ENCODE results near the gene TEAD4.

Gene TEAD4

DNA sequence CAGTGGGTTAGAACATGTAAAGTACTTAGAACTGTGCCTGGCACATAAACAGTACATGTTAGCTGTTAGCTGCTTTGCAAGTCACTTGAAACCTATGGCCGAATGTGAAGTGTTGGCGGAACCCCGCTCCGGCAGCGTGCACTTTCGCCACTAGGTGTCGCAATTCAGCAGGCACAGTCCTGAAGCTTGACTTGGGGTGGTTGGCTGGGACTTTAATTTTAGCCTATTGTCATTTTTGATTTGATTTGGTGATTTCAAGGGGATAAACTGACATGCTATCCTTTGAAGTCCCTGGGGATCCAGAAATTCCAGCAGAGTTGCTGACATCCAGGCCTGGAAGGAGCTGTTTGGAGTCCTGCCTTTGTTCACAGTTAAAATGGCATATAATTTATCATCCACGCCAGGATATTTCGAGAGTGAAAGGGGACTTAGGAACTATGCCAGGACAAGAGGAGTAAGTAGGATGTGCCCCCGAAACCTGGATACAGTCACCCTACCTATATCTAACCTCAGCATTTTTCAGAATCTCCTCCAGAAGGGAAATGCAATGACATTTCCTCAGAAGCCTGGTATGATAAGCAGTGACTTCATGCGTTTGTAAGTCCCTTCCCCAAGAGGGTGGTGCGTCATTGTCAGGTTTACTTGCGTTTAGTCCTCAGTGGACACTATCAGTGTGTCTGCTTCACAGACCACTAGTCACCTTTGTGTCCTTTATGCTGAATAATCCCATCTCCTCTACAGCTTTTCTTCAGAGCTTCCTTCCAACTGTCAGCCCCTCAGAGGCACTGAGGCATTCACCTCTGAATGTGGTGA lies 114.4 kb downstream of the TEAD4 start:
- peak; percentile 82 to 84 for DNase-seq (ENCODE audit: low spot score in 2 of 2)
- H3K27me3 Mint-ChIP-seq: peaks cover 6% of the 10 kb centered on the region
- H3K36me3 Mint-ChIP-seq: no peaks in the 10 kb centered on the region
- H3K27ac Mint-ChIP-seq: no peak overlapping the region
- H3K9me3 Mint-ChIP-seq: no peaks in the 10 kb centered on the region
- H3K4me3 Mint-ChIP-seq: no peak overlapping the region
- peak; percentile 72 for ATAC-seq (ENCODE audit: low read depth)
- H3K4me1 Mint-ChIP-seq: peaks cover 3% of the 10 kb centered on the region

GRCh38 chr12:3075315-3075714 lies 116.1 kb downstream of the TEAD4 start:
- Mint-ChIP-seq H3K27ac (no peak overlapping the region), H3K27me3 (peaks cover 2% of the 10 kb centered on the region), H3K9me3 (no peaks in the 10 kb centered on the region), H3K4me3 (peak overlapping the region; percentile 66), H3K36me3 (no peaks in the 10 kb centered on the region), H3K4me1 (peaks cover 3% of the 10 kb centered on the region)
- ATAC-seq (ENCODE audit: low read depth) (no peak), DNase-seq (ENCODE audit: low spot score in 2 of 2) (no peak)

DNA sequence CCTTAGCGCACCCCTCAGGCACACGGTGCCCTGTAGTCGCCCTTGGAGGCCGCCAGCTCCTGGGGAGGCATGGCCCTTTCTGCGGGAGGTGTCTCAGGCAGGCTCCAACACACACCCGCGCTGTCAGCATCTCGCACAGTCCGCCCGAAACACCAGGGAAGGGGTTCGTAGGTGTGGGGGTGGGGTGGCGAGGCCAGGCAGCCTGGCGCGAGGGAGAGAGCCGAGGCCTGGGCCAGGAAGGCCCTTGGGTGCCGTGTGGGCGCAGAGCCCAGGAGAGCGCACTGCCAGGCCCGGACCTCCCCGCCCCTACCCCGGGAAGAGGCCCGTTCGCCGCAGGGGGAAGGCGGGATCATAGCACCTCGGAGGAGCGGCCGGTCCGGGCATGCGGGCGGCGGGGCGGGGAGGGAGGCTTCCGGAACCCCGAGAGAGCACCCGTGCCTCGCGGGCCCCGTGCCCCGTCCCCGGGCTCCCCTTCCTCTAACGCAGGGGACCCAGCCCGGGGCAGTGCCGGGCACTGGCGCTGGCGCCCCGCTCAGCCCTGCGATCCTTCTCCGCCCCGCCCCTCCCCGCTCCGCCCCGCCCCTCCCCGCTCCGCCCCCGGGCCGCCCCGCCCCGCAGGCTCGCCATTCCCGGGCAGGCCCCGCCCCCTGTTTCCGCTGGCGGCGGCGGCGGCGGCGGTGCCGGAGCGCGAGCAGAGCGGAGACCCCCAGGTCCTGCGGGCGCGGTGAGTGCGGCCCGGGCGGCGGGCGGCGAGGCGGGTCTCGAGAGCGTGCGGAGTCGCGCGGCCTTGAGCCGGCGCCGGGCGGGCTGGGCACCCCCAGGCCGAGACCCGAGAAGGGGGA lies 117.8 kb downstream of the TEAD4 start, which contains the start of gene TSPAN9:
Gene TSPAN9 (plus strand): TSS at position 650 of the 842 bp plus-strand sequence. CDS start 123,815 bp downstream, outside the sequence.
- no peaks in the 10 kb centered on the region for H3K9me3 Mint-ChIP-seq
- peaks cover 2% of the 10 kb centered on the region for H3K27me3 Mint-ChIP-seq
- ATAC-seq (ENCODE audit: low read depth): peak; percentile 80
- peak; percentile 49 to 58 for DNase-seq (ENCODE audit: low spot score in 2 of 2)
- H3K4me3 Mint-ChIP-seq: peak within 1 kb of the TSS; percentile 91
- H3K4me1 Mint-ChIP-seq: peaks cover 3% of the 10 kb centered on the region
- H3K27ac Mint-ChIP-seq: no peak within 1 kb of the TSS
- H3K36me3 Mint-ChIP-seq: no peaks in the 10 kb centered on the region

DNA sequence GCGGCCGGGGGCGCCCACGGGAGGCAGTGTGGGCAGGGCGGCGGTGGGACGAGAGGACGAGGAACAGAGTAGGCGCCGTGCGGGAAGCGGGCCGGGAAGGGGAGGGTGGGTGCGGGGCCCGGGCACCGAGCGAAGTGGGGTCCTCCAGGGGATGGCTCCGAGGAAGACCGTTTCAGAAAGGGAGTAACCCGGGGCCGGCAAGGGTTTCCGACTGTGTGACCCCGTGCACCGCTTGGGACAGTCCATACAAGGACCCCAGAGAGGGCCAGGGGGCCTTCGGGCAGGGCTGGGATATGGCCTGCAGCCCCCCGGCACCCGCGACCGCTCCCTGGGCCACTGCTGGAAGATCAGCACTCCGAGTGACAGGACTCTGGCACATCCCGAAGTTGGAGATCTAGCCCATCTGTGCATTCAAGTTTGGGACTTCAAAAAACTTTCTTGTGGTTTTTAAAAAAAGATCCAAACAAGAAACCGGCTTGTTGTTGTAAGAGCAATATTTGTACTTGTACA lies 118.4 kb downstream of the TEAD4 start:
- ATAC-seq (ENCODE audit: low read depth) (no peak), DNase-seq (ENCODE audit: low spot score in 2 of 2) (peak in 1 of 2 donors; percentile 28)
- no peaks in the 10 kb centered on the region for H3K36me3 Mint-ChIP-seq
- H3K4me3 Mint-ChIP-seq: peak overlapping the region; percentile 76
- H3K27ac Mint-ChIP-seq: no peak overlapping the region
- H3K27me3 Mint-ChIP-seq: peaks cover 2% of the 10 kb centered on the region
- no peaks in the 10 kb centered on the region for H3K9me3 Mint-ChIP-seq
- H3K4me1 Mint-ChIP-seq: peaks cover 3% of the 10 kb centered on the region

DNA sequence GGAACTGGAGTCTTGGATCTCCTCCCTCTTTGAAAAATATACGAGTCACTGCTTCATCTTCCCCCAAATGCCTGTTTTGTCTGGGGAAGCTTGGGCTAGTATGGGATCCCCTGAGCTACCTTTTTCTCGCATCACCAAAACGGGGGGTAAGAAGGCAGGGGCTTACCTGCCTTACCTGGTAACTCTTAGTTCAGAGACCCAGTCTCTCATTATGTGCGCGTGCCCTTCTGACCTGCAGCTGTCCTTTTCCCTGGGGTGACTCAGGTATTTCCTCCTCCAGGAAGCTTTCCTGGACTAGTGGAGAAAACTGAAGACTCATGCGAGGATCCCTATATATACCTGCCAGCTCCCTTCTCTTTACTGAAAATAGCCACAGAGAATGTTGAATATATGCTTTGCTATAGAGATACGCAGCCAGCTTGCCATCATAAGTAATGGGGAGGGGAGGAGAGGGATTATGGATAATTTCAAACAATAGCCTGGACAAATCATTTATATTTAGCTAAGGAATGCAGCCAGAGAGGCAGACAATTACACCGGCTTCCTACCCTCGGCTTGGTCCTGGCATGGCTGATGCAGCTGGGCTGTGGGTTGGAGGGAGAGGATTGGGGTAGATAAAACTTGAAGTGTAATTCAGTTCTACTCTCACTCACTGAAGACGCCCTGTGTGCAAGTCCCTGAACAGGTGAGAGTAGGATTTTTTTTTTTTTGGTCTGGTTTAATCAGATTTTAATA lies 119.1 kb downstream of the TEAD4 start:
- Mint-ChIP-seq H3K27ac (no peak overlapping the region), H3K9me3 (no peaks in the 10 kb centered on the region), H3K4me1 (peaks cover 2% of the 10 kb centered on the region), H3K27me3 (peaks cover 2% of the 10 kb centered on the region), H3K36me3 (no peaks in the 10 kb centered on the region), H3K4me3 (peak overlapping the region; percentile 76)
- ATAC-seq (ENCODE audit: low read depth) (no peak), DNase-seq (ENCODE audit: low spot score in 2 of 2) (no peak)

- no peaks in the 10 kb centered on the region for H3K36me3 Mint-ChIP-seq
- no peaks in the 10 kb centered on the region for H3K27me3 Mint-ChIP-seq
- H3K4me1 Mint-ChIP-seq: no peaks in the 10 kb centered on the region
- no peak overlapping the region for H3K4me3 Mint-ChIP-seq
- ATAC-seq (ENCODE audit: low read depth): no peak
- H3K27ac Mint-ChIP-seq: no peak overlapping the region
- DNase-seq (ENCODE audit: low spot score in 2 of 2): no peak
- no peaks in the 10 kb centered on the region for H3K9me3 Mint-ChIP-seq
These were observed 121.9 kb downstream of the TEAD4 start for GRCh38 chr12:3081091-3081490.

DNA sequence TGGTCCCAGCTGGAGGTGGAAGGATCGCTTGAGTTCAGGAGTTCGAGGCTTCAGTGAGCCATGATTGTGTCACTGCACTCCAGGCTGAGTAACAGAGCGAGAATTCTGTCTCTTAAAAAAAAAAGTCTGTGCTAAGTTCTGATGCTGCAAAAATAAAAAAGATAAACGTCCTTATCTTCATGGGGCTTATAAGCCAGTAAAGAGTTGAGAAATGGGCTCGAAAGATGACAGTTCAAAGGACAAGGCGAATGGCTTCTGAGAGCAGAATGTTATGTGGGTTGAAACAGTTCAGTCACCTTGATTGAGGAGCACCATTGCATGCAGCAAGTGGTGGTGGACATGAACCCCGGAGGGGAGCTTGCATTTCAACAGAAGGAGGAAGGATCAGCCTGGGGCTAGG lies 122.7 kb downstream of the TEAD4 start:
- DNase-seq (ENCODE audit: low spot score in 2 of 2) (no peak), ATAC-seq (ENCODE audit: low read depth) (no peak)
- Mint-ChIP-seq H3K27ac (no peak overlapping the region), H3K4me3 (no peak overlapping the region), H3K27me3 (no peaks in the 10 kb centered on the region), H3K36me3 (no peaks in the 10 kb centered on the region), H3K9me3 (no peaks in the 10 kb centered on the region), H3K4me1 (no peaks in the 10 kb centered on the region)

DNA sequence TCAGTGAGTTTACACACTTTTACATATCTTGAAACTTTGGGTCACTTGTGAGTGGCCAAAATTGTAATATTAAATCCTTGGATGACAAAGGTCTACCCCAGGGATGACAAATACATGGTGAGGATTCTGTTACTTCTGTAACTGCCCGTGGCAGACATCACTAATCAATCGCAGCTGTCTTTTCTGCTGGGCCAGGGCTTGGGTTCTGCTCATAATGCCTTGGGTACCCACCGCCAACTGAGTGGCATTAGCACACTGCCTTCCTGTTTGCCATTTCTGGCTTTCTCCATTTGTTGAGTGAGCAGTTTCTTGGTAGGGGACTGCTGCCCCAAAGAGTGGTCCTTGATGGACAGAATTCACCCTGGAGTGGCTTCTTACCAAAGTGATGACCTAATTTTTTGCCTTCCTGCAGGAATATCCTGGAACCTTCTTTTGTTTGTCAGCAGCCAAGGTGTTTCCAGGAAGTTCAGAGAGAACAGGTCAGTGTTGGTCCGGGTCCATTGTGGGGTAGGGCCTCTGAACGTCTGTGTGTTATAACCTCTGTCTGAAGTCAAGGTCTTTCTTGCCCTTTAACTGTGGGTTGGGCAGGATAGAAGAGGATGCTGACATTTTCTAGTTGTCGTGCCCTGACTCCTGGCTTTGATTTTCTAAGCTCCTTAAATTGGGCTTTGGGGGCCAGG lies 124.2 kb downstream of the TEAD4 start:
- no peaks in the 10 kb centered on the region for H3K9me3 Mint-ChIP-seq
- no peaks in the 10 kb centered on the region for H3K4me1 Mint-ChIP-seq
- no peaks in the 10 kb centered on the region for H3K36me3 Mint-ChIP-seq
- ATAC-seq (ENCODE audit: low read depth) (no peak), DNase-seq (ENCODE audit: low spot score in 2 of 2) (no peak)
- no peak overlapping the region for H3K4me3 Mint-ChIP-seq
- H3K27me3 Mint-ChIP-seq: peaks cover 4% of the 10 kb centered on the region
- H3K27ac Mint-ChIP-seq: no peak overlapping the region

DNA sequence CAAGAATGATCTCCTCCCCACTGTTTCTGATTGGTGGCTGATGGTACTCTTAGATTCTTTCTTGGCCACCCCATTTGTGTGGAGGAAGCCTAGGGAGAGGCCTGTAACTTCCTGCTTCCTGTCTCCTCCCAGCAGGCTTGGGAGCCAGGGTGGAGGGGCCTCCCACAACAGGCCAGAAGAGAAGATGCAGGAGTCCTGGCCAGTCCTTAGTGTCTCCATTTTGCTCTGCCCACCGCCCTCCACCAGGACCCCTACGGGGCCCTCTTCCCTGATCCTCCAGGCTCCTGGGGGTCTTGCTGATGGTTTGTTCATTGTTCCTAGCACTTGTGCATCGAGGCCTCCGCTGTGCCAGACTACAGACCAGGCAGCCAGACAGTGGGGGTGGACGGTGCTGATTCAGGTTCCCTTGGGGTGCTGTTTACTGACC lies 124.7 kb downstream of the TEAD4 start:
- H3K36me3 Mint-ChIP-seq: no peaks in the 10 kb centered on the region
- H3K4me1 Mint-ChIP-seq: no peaks in the 10 kb centered on the region
- no peak for DNase-seq (ENCODE audit: low spot score in 2 of 2)
- peaks cover 4% of the 10 kb centered on the region for H3K27me3 Mint-ChIP-seq
- H3K9me3 Mint-ChIP-seq: no peaks in the 10 kb centered on the region
- ATAC-seq (ENCODE audit: low read depth): no peak
- H3K27ac Mint-ChIP-seq: no peak overlapping the region
- no peak overlapping the region for H3K4me3 Mint-ChIP-seq

DNA sequence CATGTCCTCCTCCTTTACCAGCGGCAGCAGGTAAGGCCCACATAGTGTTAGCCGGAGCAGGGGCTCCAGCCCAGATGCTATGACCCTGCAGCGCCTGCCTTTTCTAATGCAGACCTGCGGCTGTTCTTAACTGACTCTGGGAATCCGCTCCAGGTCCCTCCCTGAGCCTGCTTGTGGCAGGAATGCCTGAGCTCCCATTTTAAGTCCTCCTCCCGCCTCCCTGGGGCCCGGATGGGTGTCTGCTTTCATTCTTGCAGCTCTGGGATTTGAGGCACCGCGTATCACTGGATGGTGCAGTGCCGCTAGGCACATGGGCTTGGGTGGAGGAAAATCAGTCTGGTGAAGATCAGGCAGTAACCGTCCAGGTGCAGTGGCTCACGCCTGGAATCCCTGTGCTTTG lies 125.5 kb downstream of the TEAD4 start:
- ATAC-seq (ENCODE audit: low read depth): no peak
- H3K36me3 Mint-ChIP-seq: no peaks in the 10 kb centered on the region
- H3K27me3 Mint-ChIP-seq: peaks cover 4% of the 10 kb centered on the region
- no peaks in the 10 kb centered on the region for H3K9me3 Mint-ChIP-seq
- H3K4me3 Mint-ChIP-seq: no peak overlapping the region
- no peak overlapping the region for H3K27ac Mint-ChIP-seq
- H3K4me1 Mint-ChIP-seq: no peaks in the 10 kb centered on the region
- no peak for DNase-seq (ENCODE audit: low spot score in 2 of 2)

GRCh38 chr12:3085341-3086139 lies 126.3 kb downstream of the TEAD4 start:
- H3K27ac Mint-ChIP-seq: no peak overlapping the region
- H3K36me3 Mint-ChIP-seq: no peaks in the 10 kb centered on the region
- H3K9me3 Mint-ChIP-seq: no peaks in the 10 kb centered on the region
- no peak for ATAC-seq (ENCODE audit: low read depth)
- no peak for DNase-seq (ENCODE audit: low spot score in 2 of 2)
- H3K4me3 Mint-ChIP-seq: no peak overlapping the region
- H3K4me1 Mint-ChIP-seq: no peaks in the 10 kb centered on the region
- peaks cover 4% of the 10 kb centered on the region for H3K27me3 Mint-ChIP-seq

DNA sequence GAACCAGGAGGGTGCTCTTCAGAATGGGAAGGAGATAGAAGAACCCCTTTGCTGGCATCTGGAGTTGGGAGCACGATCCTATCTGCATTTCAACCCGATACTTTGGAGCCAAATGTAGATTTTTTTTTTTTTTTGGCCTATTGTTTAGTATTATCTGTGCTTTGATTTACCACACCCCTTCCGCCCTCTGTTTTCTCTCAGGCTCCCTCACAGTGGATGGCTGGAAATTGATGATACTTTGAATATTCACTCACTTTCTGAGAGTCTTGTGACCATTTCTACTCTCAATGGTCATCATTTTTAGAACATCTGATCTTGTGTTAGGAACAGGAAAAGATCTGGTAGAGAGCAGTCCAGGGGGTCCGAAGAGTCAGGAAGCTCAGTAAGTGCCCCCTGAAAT lies 127.0 kb downstream of the TEAD4 start:
- H3K27ac Mint-ChIP-seq: no peak overlapping the region
- DNase-seq (ENCODE audit: low spot score in 2 of 2): no peak
- peaks cover 4% of the 10 kb centered on the region for H3K27me3 Mint-ChIP-seq
- no peaks in the 10 kb centered on the region for H3K36me3 Mint-ChIP-seq
- H3K4me3 Mint-ChIP-seq: no peak overlapping the region
- no peaks in the 10 kb centered on the region for H3K9me3 Mint-ChIP-seq
- no peak for ATAC-seq (ENCODE audit: low read depth)
- no peaks in the 10 kb centered on the region for H3K4me1 Mint-ChIP-seq

Data from memory B cell (primary cell).